Measurements from ENCODE around the gene ARSA. TPM values are rescaled to one million over a fixed set of nuclear protein-coding genes. Genes with fewer than 3 reads are reported as not detected.

The ARSA gene
- total RNA-seq, 1 donor = 21.3 TPM

GRCh38 chr22:50584106-50585096 is 43.6 kb downstream of the ARSA start:
- H3K9me3 ChIP-seq (ENCODE audit: low read depth, low read length) = no peaks in the 10 kb centered on the region
- H3K4me1 ChIP-seq (ENCODE audit: insufficient read depth, low read length) = peaks cover 19% of the 10 kb centered on the region
- H3K27me3 ChIP-seq (ENCODE audit: insufficient read depth, low read length) = no peaks in the 10 kb centered on the region
- no peak overlapping the region for H3K4me3 ChIP-seq (ENCODE audit: low read length)

GRCh38 chr22:50583294-50583861 is 44.6 kb downstream of the ARSA start:
- no peaks in the 10 kb centered on the region for H3K9me3 ChIP-seq (ENCODE audit: low read depth, low read length)
- H3K4me3 ChIP-seq (ENCODE audit: low read length) = peak overlapping the region; percentile 70
- peaks cover 23% of the 10 kb centered on the region for H3K4me1 ChIP-seq (ENCODE audit: insufficient read depth, low read length)
- no peaks in the 10 kb centered on the region for H3K27me3 ChIP-seq (ENCODE audit: insufficient read depth, low read length)

GRCh38 chr22:50582493-50583293 is 45.3 kb downstream of the ARSA start, which contains the start of gene CHKB:
CHKB (minus strand) TSS chr22:50582849; CDS start chr22:50582781, 68 bp downstream.
- Histone ChIP-seq H3K9me3 (ENCODE audit: low read depth, low read length) (no peaks in the 10 kb centered on the region), H3K4me3 (ENCODE audit: low read length) (peak within 1 kb of the TSS; percentile 70), H3K27me3 (ENCODE audit: insufficient read depth, low read length) (no peaks in the 10 kb centered on the region), H3K4me1 (ENCODE audit: insufficient read depth, low read length) (peaks cover 26% of the 10 kb centered on the region)

GRCh38 chr22:50581950-50582492 is 45.9 kb downstream of the ARSA start:
- no peaks in the 10 kb centered on the region for H3K27me3 ChIP-seq (ENCODE audit: insufficient read depth, low read length)
- no peaks in the 10 kb centered on the region for H3K9me3 ChIP-seq (ENCODE audit: low read depth, low read length)
- peaks cover 26% of the 10 kb centered on the region for H3K4me1 ChIP-seq (ENCODE audit: insufficient read depth, low read length)
- peak overlapping the region; percentile 70 for H3K4me3 ChIP-seq (ENCODE audit: low read length)

- Histone ChIP-seq H3K9me3 (ENCODE audit: low read depth, low read length) (no peaks in the 10 kb centered on the region), H3K4me3 (ENCODE audit: low read length) (peak overlapping the region; percentile 70), H3K4me1 (ENCODE audit: insufficient read depth, low read length) (peaks cover 26% of the 10 kb centered on the region), H3K27me3 (ENCODE audit: insufficient read depth, low read length) (no peaks in the 10 kb centered on the region)
These were observed 46.7 kb downstream of the ARSA start for GRCh38 chr22:50581031-50581949.

- Histone ChIP-seq H3K4me3 (ENCODE audit: low read length) (no peak overlapping the region), H3K27me3 (ENCODE audit: insufficient read depth, low read length) (no peaks in the 10 kb centered on the region), H3K4me1 (ENCODE audit: insufficient read depth, low read length) (peaks cover 26% of the 10 kb centered on the region), H3K9me3 (ENCODE audit: low read depth, low read length) (no peaks in the 10 kb centered on the region)
These were observed 48.2 kb downstream of the ARSA start for GRCh38 chr22:50579752-50580151.

GRCh38 chr22:50578776-50579310 is 49.1 kb downstream of the ARSA start:
- Histone ChIP-seq H3K4me1 (ENCODE audit: insufficient read depth, low read length) (peaks cover 26% of the 10 kb centered on the region), H3K9me3 (ENCODE audit: low read depth, low read length) (no peaks in the 10 kb centered on the region), H3K4me3 (ENCODE audit: low read length) (no peak overlapping the region), H3K27me3 (ENCODE audit: insufficient read depth, low read length) (no peaks in the 10 kb centered on the region)

GRCh38 chr22:50577987-50578775 is 49.8 kb downstream of the ARSA start, which contains the start of gene CPT1B:
CPT1B (minus strand) TSS chr22:50578427; CDS start chr22:50577915, 512 bp downstream.
- peaks cover 19% of the 10 kb centered on the region for H3K4me1 ChIP-seq (ENCODE audit: insufficient read depth, low read length)
- H3K9me3 ChIP-seq (ENCODE audit: low read depth, low read length) = no peaks in the 10 kb centered on the region
- no peaks in the 10 kb centered on the region for H3K27me3 ChIP-seq (ENCODE audit: insufficient read depth, low read length)
- no peak within 1 kb of the TSS for H3K4me3 ChIP-seq (ENCODE audit: low read length)

- Histone ChIP-seq H3K4me3 (ENCODE audit: low read length) (no peak overlapping the region), H3K4me1 (ENCODE audit: insufficient read depth, low read length) (peaks cover 19% of the 10 kb centered on the region), H3K9me3 (ENCODE audit: low read depth, low read length) (no peaks in the 10 kb centered on the region), H3K27me3 (ENCODE audit: insufficient read depth, low read length) (no peaks in the 10 kb centered on the region)
These were observed 50.3 kb downstream of the ARSA start for GRCh38 chr22:50577697-50577986.

GRCh38 chr22:50576806-50577696 is 50.9 kb downstream of the ARSA start:
- Histone ChIP-seq H3K27me3 (ENCODE audit: insufficient read depth, low read length) (no peaks in the 10 kb centered on the region), H3K4me1 (ENCODE audit: insufficient read depth, low read length) (peaks cover 18% of the 10 kb centered on the region), H3K4me3 (ENCODE audit: low read length) (no peak overlapping the region), H3K9me3 (ENCODE audit: low read depth, low read length) (no peaks in the 10 kb centered on the region)

GRCh38 chr22:50576070-50576469 is 51.9 kb downstream of the ARSA start:
- Histone ChIP-seq H3K4me1 (ENCODE audit: insufficient read depth, low read length) (peaks cover 8% of the 10 kb centered on the region), H3K9me3 (ENCODE audit: low read depth, low read length) (no peaks in the 10 kb centered on the region), H3K27me3 (ENCODE audit: insufficient read depth, low read length) (no peaks in the 10 kb centered on the region), H3K4me3 (ENCODE audit: low read length) (no peak overlapping the region)

GRCh38 chr22:50575426-50575941 is 52.5 kb downstream of the ARSA start:
- Histone ChIP-seq H3K4me3 (ENCODE audit: low read length) (no peak overlapping the region), H3K4me1 (ENCODE audit: insufficient read depth, low read length) (peaks cover 7% of the 10 kb centered on the region), H3K27me3 (ENCODE audit: insufficient read depth, low read length) (no peaks in the 10 kb centered on the region), H3K9me3 (ENCODE audit: low read depth, low read length) (no peaks in the 10 kb centered on the region)

Data from mononuclear cell (primary cell).